ENCODE results near the gene POLD3.

DNA sequence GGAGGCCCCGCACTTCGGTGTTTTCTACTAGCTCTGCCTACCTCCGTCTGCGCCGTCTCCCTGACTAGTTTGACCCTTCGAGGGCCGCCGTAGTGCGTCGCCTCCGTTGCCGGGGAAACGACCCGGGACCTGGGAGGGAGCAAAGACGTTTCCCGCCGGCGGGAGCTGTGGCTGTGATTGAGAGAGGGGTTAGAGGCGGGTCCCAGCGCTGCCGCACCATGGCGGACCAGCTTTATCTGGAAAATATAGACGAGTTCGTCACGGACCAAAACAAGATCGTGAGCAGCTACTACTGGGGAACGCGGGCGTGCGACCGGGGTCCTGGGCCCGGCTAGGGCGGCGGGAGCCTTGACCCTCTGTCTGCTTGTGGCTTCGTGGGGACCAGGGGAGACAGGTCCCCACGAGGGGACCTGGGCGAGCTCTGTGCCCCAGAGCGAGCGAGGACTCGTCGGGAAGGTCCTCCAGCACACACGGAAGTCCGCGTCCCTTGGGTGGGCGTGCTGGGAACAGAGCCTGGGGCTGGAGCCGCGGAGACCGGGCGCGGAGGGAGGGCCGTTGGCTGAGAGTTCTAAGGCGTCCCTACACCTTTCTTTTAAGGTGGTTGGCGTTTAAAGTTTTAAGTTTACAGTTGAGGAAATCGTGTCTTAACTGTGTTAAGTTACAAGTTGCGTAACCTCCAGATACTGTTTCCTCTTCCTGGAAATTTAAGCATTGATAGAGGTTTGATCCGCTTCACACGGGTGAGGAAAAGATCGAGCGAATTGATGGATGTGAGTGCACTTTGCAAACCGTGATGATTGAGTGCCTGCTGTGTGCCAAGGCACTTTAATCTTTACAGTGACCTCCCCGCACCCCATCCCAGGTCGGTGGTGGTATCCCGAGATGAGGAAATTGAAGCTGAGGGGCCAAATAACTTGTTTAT, at the start of gene POLD3:
- TF ChIP-seq, protein P1, sequence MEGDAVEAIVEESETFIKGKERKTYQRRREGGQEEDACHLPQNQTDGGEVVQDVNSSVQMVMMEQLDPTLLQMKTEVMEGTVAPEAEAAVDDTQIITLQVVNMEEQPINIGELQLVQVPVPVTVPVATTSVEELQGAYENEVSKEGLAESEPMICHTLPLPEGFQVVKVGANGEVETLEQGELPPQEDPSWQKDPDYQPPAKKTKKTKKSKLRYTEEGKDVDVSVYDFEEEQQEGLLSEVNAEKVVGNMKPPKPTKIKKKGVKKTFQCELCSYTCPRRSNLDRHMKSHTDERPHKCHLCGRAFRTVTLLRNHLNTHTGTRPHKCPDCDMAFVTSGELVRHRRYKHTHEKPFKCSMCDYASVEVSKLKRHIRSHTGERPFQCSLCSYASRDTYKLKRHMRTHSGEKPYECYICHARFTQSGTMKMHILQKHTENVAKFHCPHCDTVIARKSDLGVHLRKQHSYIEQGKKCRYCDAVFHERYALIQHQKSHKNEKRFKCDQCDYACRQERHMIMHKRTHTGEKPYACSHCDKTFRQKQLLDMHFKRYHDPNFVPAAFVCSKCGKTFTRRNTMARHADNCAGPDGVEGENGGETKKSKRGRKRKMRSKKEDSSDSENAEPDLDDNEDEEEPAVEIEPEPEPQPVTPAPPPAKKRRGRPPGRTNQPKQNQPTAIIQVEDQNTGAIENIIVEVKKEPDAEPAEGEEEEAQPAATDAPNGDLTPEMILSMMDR (IDR thresholded peaks at IDR 0.05; ENCODE audit: borderline replicate concordance, extremely low read depth, low read length, poor library complexity, severe bottlenecking) = no peak
- TF ChIP-seq EZH2 (IDR thresholded peaks at IDR 0.05; ENCODE audit: borderline replicate concordance, low read depth, low read length, severe bottlenecking) = no peak

All from DND-41 (cell line).